Peyer's patch (tissue), 4 donors: ENCODE results near the gene BICC1.

Source experiments
- POLR2A ChIP-seq, 2 donors: fragments of 450-650 bp; IDR thresholded peaks; one replicate each; pipeline ENCODE4 v1.5.1; 2017; ENCODE audit warnings: antibody characterized with exemption in 2 of 2, mild to moderate bottlenecking in 2 of 2, moderate library complexity in 2 of 2
- TF ChIP-seq, protein P1 (sequence below), 6 experiments: fragments of 450-650 bp in 4 of 6; fragments of 200-600 bp in 2 of 6; sonication (generic) in 1 of 6; IDR thresholded peaks; one replicate each; pipeline ENCODE4 v1.5.1; 2017 to 2019; ENCODE audit warnings: antibody characterized with exemption in 6 of 6, mild to moderate bottlenecking in 3 of 6, moderate library complexity in 1 of 6

- TF ChIP-seq, protein P1, sequence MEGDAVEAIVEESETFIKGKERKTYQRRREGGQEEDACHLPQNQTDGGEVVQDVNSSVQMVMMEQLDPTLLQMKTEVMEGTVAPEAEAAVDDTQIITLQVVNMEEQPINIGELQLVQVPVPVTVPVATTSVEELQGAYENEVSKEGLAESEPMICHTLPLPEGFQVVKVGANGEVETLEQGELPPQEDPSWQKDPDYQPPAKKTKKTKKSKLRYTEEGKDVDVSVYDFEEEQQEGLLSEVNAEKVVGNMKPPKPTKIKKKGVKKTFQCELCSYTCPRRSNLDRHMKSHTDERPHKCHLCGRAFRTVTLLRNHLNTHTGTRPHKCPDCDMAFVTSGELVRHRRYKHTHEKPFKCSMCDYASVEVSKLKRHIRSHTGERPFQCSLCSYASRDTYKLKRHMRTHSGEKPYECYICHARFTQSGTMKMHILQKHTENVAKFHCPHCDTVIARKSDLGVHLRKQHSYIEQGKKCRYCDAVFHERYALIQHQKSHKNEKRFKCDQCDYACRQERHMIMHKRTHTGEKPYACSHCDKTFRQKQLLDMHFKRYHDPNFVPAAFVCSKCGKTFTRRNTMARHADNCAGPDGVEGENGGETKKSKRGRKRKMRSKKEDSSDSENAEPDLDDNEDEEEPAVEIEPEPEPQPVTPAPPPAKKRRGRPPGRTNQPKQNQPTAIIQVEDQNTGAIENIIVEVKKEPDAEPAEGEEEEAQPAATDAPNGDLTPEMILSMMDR (IDR thresholded peaks at IDR 0.05) = no peak
- no peak for TF ChIP-seq POLR2A (IDR thresholded peaks at IDR 0.05)
Observed at GRCh38 chr10:58725901-58726300, 213.2 kb downstream of the BICC1 start.
